Fibroblast of mammary gland (primary cell): Measurements from ENCODE around the gene HPCAL1.

ENCODE experiments used
- DNase-seq: peaks from one replicate; pipeline ENCODE4 v3.0.0-alpha.2; 2010; ENCODE audit warnings: low read depth
- H3K4me3 ChIP-seq: 2 replicates; pipeline ENCODE4 v1.5.1; 2011; ENCODE audit warnings: low read depth, mild to moderate bottlenecking, low read length, moderate library complexity; ENCODE audit not compliant: control insufficient read depth
- TF ChIP-seq, protein P1 (sequence below): conservative IDR thresholded peaks from 2 replicates; pipeline ENCODE4 v1.5.1; 2011; ENCODE audit warnings: low read depth, low read length, inconsistent platforms; ENCODE audit not compliant: control insufficient read depth, insufficient read depth

The HPCAL1 gene

DNA sequence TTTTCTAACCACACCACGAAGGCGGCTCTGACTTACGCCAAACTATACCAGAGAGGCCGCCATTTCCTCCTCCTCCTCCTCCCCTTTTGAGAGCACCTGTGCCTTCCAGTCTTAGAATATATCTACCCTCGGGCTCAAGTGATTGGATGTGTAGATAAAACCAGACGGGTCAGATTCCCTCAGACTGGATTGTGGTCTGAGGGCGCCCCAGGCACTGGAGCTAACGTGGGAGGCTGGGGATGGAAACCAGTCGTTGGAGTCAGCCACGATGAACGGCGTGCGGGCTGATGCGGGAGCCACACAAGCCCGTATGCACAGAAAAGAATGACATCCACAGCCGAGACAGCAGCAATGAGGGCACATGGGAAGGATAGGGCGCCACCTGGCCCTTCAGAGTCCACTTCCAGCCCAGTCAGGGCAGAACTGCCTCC, 157.7 kb downstream of the HPCAL1 start:
- TF ChIP-seq, protein P1, sequence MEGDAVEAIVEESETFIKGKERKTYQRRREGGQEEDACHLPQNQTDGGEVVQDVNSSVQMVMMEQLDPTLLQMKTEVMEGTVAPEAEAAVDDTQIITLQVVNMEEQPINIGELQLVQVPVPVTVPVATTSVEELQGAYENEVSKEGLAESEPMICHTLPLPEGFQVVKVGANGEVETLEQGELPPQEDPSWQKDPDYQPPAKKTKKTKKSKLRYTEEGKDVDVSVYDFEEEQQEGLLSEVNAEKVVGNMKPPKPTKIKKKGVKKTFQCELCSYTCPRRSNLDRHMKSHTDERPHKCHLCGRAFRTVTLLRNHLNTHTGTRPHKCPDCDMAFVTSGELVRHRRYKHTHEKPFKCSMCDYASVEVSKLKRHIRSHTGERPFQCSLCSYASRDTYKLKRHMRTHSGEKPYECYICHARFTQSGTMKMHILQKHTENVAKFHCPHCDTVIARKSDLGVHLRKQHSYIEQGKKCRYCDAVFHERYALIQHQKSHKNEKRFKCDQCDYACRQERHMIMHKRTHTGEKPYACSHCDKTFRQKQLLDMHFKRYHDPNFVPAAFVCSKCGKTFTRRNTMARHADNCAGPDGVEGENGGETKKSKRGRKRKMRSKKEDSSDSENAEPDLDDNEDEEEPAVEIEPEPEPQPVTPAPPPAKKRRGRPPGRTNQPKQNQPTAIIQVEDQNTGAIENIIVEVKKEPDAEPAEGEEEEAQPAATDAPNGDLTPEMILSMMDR, result no peak
- H3K4me3 ChIP-seq, result no peak overlapping the region
- no peak for DNase-seq

GRCh38 chr2:10462178-10463083, 159.7 kb downstream of the HPCAL1 start:
- no peak for DNase-seq
- TF ChIP-seq, protein P1, result no peak
- no peak overlapping the region for H3K4me3 ChIP-seq

GRCh38 chr2:10465910-10466309, 163.2 kb downstream of the HPCAL1 start:
- TF ChIP-seq, protein P1, result no peak
- H3K4me3 ChIP-seq, result no peak overlapping the region
- no peak for DNase-seq

DNA sequence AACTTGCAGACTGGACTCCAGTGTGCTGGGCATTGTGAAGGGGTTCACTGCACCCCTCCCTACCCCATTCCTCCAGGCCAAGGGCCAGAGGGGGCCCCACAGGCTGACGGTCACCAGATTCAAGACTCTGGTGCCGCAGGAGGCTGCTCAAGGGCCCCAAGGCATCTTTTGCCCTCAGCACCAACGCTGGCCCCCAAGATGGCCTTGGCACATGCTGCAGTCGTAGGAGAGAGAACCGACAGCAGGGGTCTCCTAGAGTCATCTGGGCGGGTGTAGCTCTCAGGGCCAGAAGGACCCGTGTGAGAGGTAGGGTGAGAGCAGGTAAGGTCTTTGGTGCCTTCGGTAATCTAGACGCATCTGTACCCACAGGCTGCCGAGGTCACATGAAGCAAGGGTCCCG, 164.1 kb downstream of the HPCAL1 start:
- H3K4me3 ChIP-seq, result no peak overlapping the region
- TF ChIP-seq, protein P1, result no peak
- no peak for DNase-seq

GRCh38 chr2:10467401-10467800, 164.7 kb downstream of the HPCAL1 start:
- TF ChIP-seq, protein P1, result no peak
- no peak overlapping the region for H3K4me3 ChIP-seq
- DNase-seq, result no peak

DNA sequence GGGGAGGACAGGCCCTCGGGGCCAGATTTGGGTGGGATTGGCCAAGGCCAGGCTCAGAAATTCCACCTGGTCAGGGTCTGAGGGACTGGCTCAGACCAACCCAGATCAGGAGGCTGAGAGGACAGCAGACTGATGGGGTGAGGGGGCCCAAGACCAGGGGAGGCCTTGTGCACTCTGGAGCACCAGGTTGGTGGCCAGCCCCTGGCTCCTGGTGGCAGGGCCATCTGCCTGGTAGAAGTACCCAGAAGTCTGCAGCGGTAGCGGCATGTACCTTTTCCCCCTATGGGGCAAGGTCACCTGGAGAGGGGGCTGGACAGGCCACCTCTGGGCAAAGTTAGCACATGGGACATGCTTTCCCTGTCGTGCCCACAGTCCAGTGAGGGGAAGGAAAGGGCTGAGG, 166.6 kb downstream of the HPCAL1 start:
- TF ChIP-seq, protein P1, result no peak
- DNase-seq, result no peak
- H3K4me3 ChIP-seq, result no peak overlapping the region
